GM12891 (cell line): ENCODE data around the gene GNS.

Source experiments
- DNase-seq: peaks from one replicate; pipeline ENCODE4 v3.0.0; 2011; ENCODE audit warnings: low spot score; ENCODE audit not compliant: insufficient read length
- FAIRE-seq: peaks from 2 replicates; lab custom pipeline; 2011; peaks lifted over from hg19 to GRCh38; lab: Jason Lieb, UNC
- PAX5 ChIP-seq: IDR thresholded peaks from 2 replicates; pipeline ENCODE4 v1.6.1; 2011; ENCODE audit warnings: low read length, moderate library complexity, mild to moderate bottlenecking; ENCODE audit not compliant: insufficient read depth, severe bottlenecking
- POLR2A ChIP-seq: IDR thresholded peaks from 2 replicates; pipeline ENCODE4 v1.6.1; 2011; ENCODE audit warnings: low read depth, low read length, control low read depth
- POLR2AphosphoS5 ChIP-seq: IDR thresholded peaks from 2 replicates; pipeline ENCODE4 v1.6.1; 2011; ENCODE audit warnings: low read depth, low read length, control low read depth
- POU2F2 ChIP-seq: IDR thresholded peaks from 2 replicates; pipeline ENCODE4 v1.6.1; 2011; ENCODE audit warnings: low read depth, mild to moderate bottlenecking, control low read depth, low read length, moderate library complexity
- SPI1 ChIP-seq: IDR thresholded peaks from 2 replicates; pipeline ENCODE4 v1.6.1; 2011; ENCODE audit warnings: low read depth, low read length, control low read depth
- TAF1 ChIP-seq: IDR thresholded peaks from 2 replicates; pipeline ENCODE4 v1.6.1; 2011; ENCODE audit warnings: low read depth, low read length, control low read depth

The GNS gene

GRCh38 chr12:64723630-64724029 is 35.6 kb downstream of the GNS start:
- TF ChIP-seq SPI1 (no peak), POLR2A (no peak), POU2F2 (no peak), POLR2AphosphoS5 (no peak), TAF1 (no peak), PAX5 (no peak)
- DNase-seq (no peak), FAIRE-seq (no peak)

- no peak for TF ChIP-seq TAF1
- no peak for TF ChIP-seq POLR2A
- TF ChIP-seq SPI1 = no peak
- TF ChIP-seq PAX5 = no peak
- no peak for TF ChIP-seq POLR2AphosphoS5
- no peak for TF ChIP-seq POU2F2
- FAIRE-seq (no peak), DNase-seq (no peak)
These were observed 36.4 kb downstream of the GNS start for GRCh38 chr12:64722835-64723234.

DNA sequence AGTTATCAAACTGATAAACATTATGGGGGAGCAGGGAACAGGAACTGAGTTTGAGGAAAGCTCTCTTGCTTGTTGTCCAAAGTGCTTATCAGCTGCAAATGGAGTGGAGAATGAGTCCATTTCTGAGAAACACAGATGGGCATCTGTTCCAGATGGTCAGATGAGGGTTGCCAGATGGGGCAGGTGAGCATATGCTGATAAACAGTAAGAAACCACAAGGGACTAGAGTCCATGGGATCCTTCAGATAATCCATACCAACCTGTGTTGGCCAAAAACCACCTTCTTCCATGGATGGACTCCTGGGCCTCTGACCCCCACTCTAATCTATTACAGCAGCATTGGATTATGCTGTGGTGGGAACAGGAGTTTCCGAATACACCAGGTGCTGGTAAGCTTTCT is 38.3 kb downstream of the GNS start:
- TF ChIP-seq POU2F2 (no peak), POLR2AphosphoS5 (no peak), PAX5 (no peak), POLR2A (no peak)
- FAIRE-seq (no peak), DNase-seq (no peak)

DNA sequence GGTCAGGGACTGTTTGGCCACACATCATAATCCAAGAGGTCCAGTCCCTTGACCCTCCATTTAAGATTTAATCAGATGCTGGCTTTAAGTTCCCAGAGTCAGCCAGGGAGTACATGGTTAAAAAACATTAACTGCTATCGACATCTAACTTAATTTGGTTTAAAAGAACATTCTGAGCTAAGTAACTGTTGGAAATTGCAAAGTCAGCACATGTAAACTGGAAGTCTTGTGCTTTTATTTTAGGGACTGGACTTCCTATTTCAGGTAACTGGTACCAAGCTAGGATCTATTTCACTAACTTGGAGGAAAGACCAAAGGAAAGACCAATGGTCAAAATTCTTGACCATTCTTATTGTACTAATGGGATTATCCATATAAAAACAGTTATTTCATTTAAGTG is 40.6 kb downstream of the GNS start:
- FAIRE-seq (no peak), DNase-seq (no peak)
- TF ChIP-seq POLR2AphosphoS5 (no peak), SPI1 (no peak), TAF1 (no peak), POU2F2 (no peak), POLR2A (no peak), PAX5 (no peak)

GRCh38 chr12:64716839-64717455 is 42.3 kb downstream of the GNS start:
- no peak for TF ChIP-seq POU2F2
- TF ChIP-seq PAX5 = no peak
- no peak for TF ChIP-seq POLR2A
- no peak for TF ChIP-seq SPI1
- TF ChIP-seq POLR2AphosphoS5 = no peak
- TF ChIP-seq TAF1 = no peak
- DNase-seq = no peak
- no peak for FAIRE-seq

- FAIRE-seq (no peak), DNase-seq (no peak)
- TF ChIP-seq TAF1 = no peak
- no peak for TF ChIP-seq POU2F2
- TF ChIP-seq SPI1 = no peak
- TF ChIP-seq POLR2AphosphoS5 = no peak
- TF ChIP-seq PAX5 = no peak
- no peak for TF ChIP-seq POLR2A
These were observed 42.8 kb downstream of the GNS start for GRCh38 chr12:64716371-64716770.

DNA sequence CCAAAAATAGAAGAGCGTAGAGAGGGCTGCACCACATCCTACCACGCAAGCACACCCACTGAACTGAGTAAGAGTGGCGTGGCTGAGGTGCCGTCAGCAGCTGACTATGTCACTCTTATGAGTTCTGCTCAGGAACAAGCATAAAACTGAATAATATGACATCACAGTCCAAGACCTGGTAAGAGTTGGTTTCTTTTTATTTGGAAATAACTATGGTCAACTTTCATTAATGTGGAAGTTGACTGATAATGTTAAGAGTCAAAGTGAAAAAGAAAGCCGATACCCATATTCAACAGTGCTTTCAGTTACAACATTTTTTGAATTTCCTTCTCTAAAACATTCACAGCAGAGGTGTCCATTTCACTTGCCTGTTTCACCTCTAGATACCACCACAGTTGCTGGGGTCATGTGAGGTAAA is 44.6 kb downstream of the GNS start:
- DNase-seq (no peak), FAIRE-seq (no peak)
- TF ChIP-seq SPI1 (no peak), POLR2A (no peak), POLR2AphosphoS5 (no peak), POU2F2 (no peak), PAX5 (no peak), TAF1 (no peak)

DNA sequence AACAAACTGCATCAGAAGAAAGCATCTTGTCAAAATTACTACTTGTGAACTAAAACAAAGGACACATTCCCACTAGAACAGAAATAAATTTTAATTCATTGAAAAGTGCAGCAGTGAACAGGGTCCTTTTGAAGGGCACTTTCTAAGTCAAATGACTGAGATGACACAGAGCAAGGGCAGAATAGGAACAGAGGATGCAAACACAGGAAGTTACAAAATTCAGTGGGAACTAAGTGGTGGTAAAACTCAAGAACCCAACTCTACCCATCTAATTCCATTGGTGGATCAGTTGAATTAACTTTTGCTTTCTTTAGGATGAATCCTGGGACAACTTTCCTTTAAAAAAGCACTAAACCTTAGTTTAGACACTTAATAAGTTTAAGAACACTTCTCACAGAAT is 45.8 kb downstream of the GNS start:
- TF ChIP-seq POU2F2 = no peak
- no peak for TF ChIP-seq PAX5
- no peak for TF ChIP-seq SPI1
- no peak for TF ChIP-seq POLR2AphosphoS5
- TF ChIP-seq POLR2A = no peak
- no peak for TF ChIP-seq TAF1
- DNase-seq (no peak), FAIRE-seq (no peak)

DNA sequence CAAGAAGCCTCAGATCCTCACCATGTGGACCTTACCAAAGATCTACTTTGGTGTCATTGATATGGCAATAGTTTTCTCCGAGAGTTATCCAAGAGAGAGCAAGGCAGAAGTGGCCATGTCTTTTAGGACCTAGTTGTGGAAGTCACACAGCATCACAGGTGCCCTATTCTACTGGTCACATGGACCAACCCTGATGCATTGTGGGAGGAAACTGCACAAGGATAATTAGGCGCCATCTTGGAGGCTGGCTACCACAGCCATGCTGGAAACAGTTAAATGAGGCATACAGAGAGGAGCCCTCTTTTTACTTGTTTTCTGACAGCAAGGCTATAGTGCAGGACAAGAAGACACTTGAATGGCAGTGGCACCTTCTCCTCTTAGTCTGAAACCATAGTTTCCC is 49.8 kb downstream of the GNS start:
- TF ChIP-seq PAX5 = no peak
- no peak for TF ChIP-seq POLR2AphosphoS5
- no peak for TF ChIP-seq POU2F2
- FAIRE-seq (no peak), DNase-seq (no peak)

GRCh38 chr12:64707926-64708325 is 51.3 kb downstream of the GNS start:
- TF ChIP-seq POU2F2 = no peak
- TF ChIP-seq PAX5 = no peak
- TF ChIP-seq POLR2A = no peak
- TF ChIP-seq TAF1 = no peak
- no peak for TF ChIP-seq SPI1
- TF ChIP-seq POLR2AphosphoS5 = no peak
- DNase-seq (no peak), FAIRE-seq (no peak)
